Fibroblast of lung (primary cell): ENCODE measurements around the gene DOC2B. TPM values are rescaled to one million over a fixed set of nuclear protein-coding genes. Genes with fewer than 3 reads are reported as not detected.
"Not testable (repeated sequence)": the region's sequence is repeated elsewhere in the genome, so short reads cannot be mapped to it uniquely, and the experiment has no call there.

Experiments
- DNase-seq, 2 donors: peaks; one replicate each; pipeline versions ENCODE4 v3.0.0 to v3.0.0-alpha.2; 2010; ENCODE audit warnings: low read depth in 2 of 2
- H2AFZ ChIP-seq: 2 replicates; pipeline ENCODE4 v1.5.1; 2012; ENCODE audit warnings: low read length, control low read depth, inconsistent platforms
- H3K27ac ChIP-seq: 2 replicates; pipeline ENCODE4 v1.5.1; 2011; ENCODE audit warnings: low read length, control low read depth; ENCODE audit not compliant: insufficient read depth
- H3K27me3 ChIP-seq: 2 replicates; pipeline ENCODE4 v1.5.1; 2011; ENCODE audit warnings: mild to moderate bottlenecking, low read length; ENCODE audit not compliant: control insufficient read depth, insufficient read depth
- H3K36me3 ChIP-seq: 2 replicates; pipeline ENCODE4 v1.5.1; 2011; ENCODE audit warnings: low read length; ENCODE audit not compliant: control insufficient read depth, insufficient read depth
- H3K4me1 ChIP-seq: 2 replicates; pipeline ENCODE4 v1.5.1; 2011; ENCODE audit warnings: low read length; ENCODE audit not compliant: control insufficient read depth, insufficient read depth; ENCODE audit errors: extremely low read depth
- H3K4me2 ChIP-seq: 2 replicates; pipeline ENCODE4 v1.5.1; 2011; ENCODE audit warnings: low read length, control low read depth; ENCODE audit not compliant: insufficient read depth; ENCODE audit errors: extremely low read depth
- H3K4me3 ChIP-seq, 4 experiments: fragments of 200-600 bp in 1 of 4; sonication (generic) in 1 of 4; replicated peaks in 1 of 4; 2 replicates each; pipeline ENCODE4 v1.5.1; 2011 to 2016; ENCODE audit warnings: low read length in 4 of 4, low read depth in 3 of 4, mild to moderate bottlenecking in 3 of 4, control low read depth in 2 of 4, inconsistent platforms in 1 of 4, mixed read lengths in 1 of 4; ENCODE audit not compliant: insufficient read depth in 1 of 4; ENCODE audit errors: control extremely low read depth in 1 of 4
- H3K79me2 ChIP-seq: 2 replicates; pipeline ENCODE4 v1.5.1; 2012; ENCODE audit warnings: mild to moderate bottlenecking, low read length, inconsistent platforms; ENCODE audit not compliant: control insufficient read depth, insufficient read depth
- H3K9ac ChIP-seq: 2 replicates; pipeline ENCODE4 v1.5.1; 2011; ENCODE audit warnings: mild to moderate bottlenecking, low read length, control low read depth; ENCODE audit not compliant: insufficient read depth
- H3K9me3 ChIP-seq: 2 replicates; pipeline ENCODE4 v1.5.1; 2012; ENCODE audit warnings: low read depth, low read length; ENCODE audit not compliant: control insufficient read depth, insufficient read depth
- H4K20me1 ChIP-seq: 2 replicates; pipeline ENCODE4 v1.5.1; 2011; ENCODE audit warnings: low read length; ENCODE audit not compliant: control insufficient read depth, insufficient read depth; ENCODE audit errors: extremely low read depth
- EZH2 ChIP-seq: IDR thresholded peaks from 2 replicates; pipeline ENCODE4 v1.5.1; 2012; ENCODE audit warnings: low read length, control low read depth, mild to moderate bottlenecking; ENCODE audit errors: missing control alignments
- polyA plus RNA-seq, 2 donors: library from polyadenylated mRNA; depleted of rRNA in 1 of 2; stranded (reverse) in 1 of 2; unstranded in 1 of 2; fragments of >200 nt; gene quantifications; 2 replicates each; pipeline ENCODE4 v1.2.1, GENCODE V29; 2011 to 2012; ENCODE audit warnings: missing spikeins in 1 of 2
- total RNA-seq: library from RNA; depleted of rRNA; stranded (reverse); fragments of >200 nt; gene quantifications from 2 replicates; pipeline ENCODE4 v1.2.1, GENCODE V29; 2014
- TF ChIP-seq, protein P1 (sequence below), 2 donors: IDR thresholded peaks in 1 of 2; conservative IDR thresholded peaks in 1 of 2; 1 replicate in 1 of 2; 2 replicates in 1 of 2; pipeline ENCODE4 v1.5.1; 2011 to 2012; ENCODE audit warnings: low read length in 2 of 2, control low read depth in 1 of 2, inconsistent platforms in 1 of 2, low read depth in 1 of 2, mild to moderate bottlenecking in 1 of 2

Gene DOC2B
- total and polyA plus RNA-seq, 2 donors (not counting 1 experiment from before 2014, with no cell fraction given), result not detected

GRCh38 chr17:171871-172270 lies 9.6 kb downstream of the DOC2B start:
- Histone ChIP-seq H4K20me1 (no peaks in the 10 kb centered on the region), H3K9ac (no peak overlapping the region), H3K27me3 (no peaks in the 10 kb centered on the region), H2AFZ (no peak overlapping the region), H3K27ac (no peak overlapping the region), H3K79me2 (no peaks in the 10 kb centered on the region), H3K4me2 (no peak overlapping the region), H3K9me3 (no peaks in the 10 kb centered on the region), H3K4me1 (no peaks in the 10 kb centered on the region), H3K4me3 (no peak overlapping the region), H3K36me3 (no peaks in the 10 kb centered on the region)
- no peak for DNase-seq
- no peak for TF ChIP-seq EZH2
- TF ChIP-seq, protein P1, sequence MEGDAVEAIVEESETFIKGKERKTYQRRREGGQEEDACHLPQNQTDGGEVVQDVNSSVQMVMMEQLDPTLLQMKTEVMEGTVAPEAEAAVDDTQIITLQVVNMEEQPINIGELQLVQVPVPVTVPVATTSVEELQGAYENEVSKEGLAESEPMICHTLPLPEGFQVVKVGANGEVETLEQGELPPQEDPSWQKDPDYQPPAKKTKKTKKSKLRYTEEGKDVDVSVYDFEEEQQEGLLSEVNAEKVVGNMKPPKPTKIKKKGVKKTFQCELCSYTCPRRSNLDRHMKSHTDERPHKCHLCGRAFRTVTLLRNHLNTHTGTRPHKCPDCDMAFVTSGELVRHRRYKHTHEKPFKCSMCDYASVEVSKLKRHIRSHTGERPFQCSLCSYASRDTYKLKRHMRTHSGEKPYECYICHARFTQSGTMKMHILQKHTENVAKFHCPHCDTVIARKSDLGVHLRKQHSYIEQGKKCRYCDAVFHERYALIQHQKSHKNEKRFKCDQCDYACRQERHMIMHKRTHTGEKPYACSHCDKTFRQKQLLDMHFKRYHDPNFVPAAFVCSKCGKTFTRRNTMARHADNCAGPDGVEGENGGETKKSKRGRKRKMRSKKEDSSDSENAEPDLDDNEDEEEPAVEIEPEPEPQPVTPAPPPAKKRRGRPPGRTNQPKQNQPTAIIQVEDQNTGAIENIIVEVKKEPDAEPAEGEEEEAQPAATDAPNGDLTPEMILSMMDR (conservative IDR thresholded peaks at IDR 0.05 in 1 of 2, IDR thresholded peaks at IDR 0.05 in 1 of 2; ENCODE audit: low read depth in 1 of 2, low read length in 2 of 2), result no peak

GRCh38 chr17:170130-170670 lies 11.2 kb downstream of the DOC2B start:
- H3K4me3 ChIP-seq, result no peak overlapping the region
- TF ChIP-seq, protein P1 (conservative IDR thresholded peaks at IDR 0.05 in 1 of 2, IDR thresholded peaks at IDR 0.05 in 1 of 2; ENCODE audit: low read depth in 1 of 2, low read length in 2 of 2), result no peak
- TF ChIP-seq EZH2, result no peak
- H3K4me2 ChIP-seq, result no peak overlapping the region
- H3K27me3 ChIP-seq, result no peaks in the 10 kb centered on the region
- H3K79me2 ChIP-seq, result no peaks in the 10 kb centered on the region
- no peak overlapping the region for H3K9ac ChIP-seq
- no peaks in the 10 kb centered on the region for H3K36me3 ChIP-seq
- no peaks in the 10 kb centered on the region for H4K20me1 ChIP-seq
- no peak for DNase-seq
- no peaks in the 10 kb centered on the region for H3K4me1 ChIP-seq
- H2AFZ ChIP-seq, result no peak overlapping the region
- no peaks in the 10 kb centered on the region for H3K9me3 ChIP-seq
- H3K27ac ChIP-seq, result no peak overlapping the region

- H3K27ac ChIP-seq, H3K36me3 ChIP-seq, H4K20me1 ChIP-seq, H3K4me2 ChIP-seq, H3K79me2 ChIP-seq, H3K9ac ChIP-seq, H3K4me3 ChIP-seq, H3K27me3 ChIP-seq, H2AFZ ChIP-seq, DNase-seq, H3K9me3 ChIP-seq, H3K4me1 ChIP-seq: not testable (repeated sequence)
Observed at GRCh38 chr17:168614-169013, 12.8 kb downstream of the DOC2B start.
